Measurements from ENCODE around the gene CYP2R1.

GRCh38 chr11:14891143-14892035, 642 bp downstream of the CYP2R1 start:
- TF ChIP-seq CTCF (IDR thresholded peaks at IDR 0.05; ENCODE audit: borderline replicate concordance, extremely low read depth, low read length, poor library complexity, severe bottlenecking) (peak; percentile 44), EZH2 (IDR thresholded peaks at IDR 0.05; ENCODE audit: borderline replicate concordance, low read depth, low read length, severe bottlenecking) (no peak)
